Measurements from ENCODE around the gene RNF213. TPM values are rescaled to one million over a fixed set of nuclear protein-coding genes. Genes with fewer than 3 reads are reported as not detected.
A peak's percentile ranks its signal among the peaks of the same experiment; 100 is the strongest.
"Not testable (repeated sequence)": the region's sequence is repeated elsewhere in the genome, so short reads cannot be mapped to it uniquely, and the experiment has no call there.

The RNF213 gene
- total RNA-seq, 1 donor from 2014 or later, result 59.0 TPM

- DNase-seq, result no peak
These were observed 134.9 kb downstream of the RNF213 start for GRCh38 chr17:80395402-80396151.

GRCh38 chr17:80396157-80397033 lies 135.7 kb downstream of the RNF213 start:
- no peak for DNase-seq

- no peak for DNase-seq
These were observed 136.4 kb downstream of the RNF213 start for GRCh38 chr17:80397034-80397387.

GRCh38 chr17:80397686-80398085 lies 137.0 kb downstream of the RNF213 start:
- no peak for DNase-seq

- DNase-seq, result not testable (repeated sequence)
These were observed 140.4 kb downstream of the RNF213 start for GRCh38 chr17:80401086-80401485.

- not testable (repeated sequence) for DNase-seq
These were observed 141.4 kb downstream of the RNF213 start for GRCh38 chr17:80402102-80402501.

- no peak for DNase-seq
These were observed 142.3 kb downstream of the RNF213 start for GRCh38 chr17:80402959-80403358.

GRCh38 chr17:80406146-80406545 lies 145.5 kb downstream of the RNF213 start:
- no peak for DNase-seq

- DNase-seq, result not testable (repeated sequence)
These were observed 147.3 kb downstream of the RNF213 start for GRCh38 chr17:80407917-80408316.

GRCh38 chr17:80408872-80409271 lies 148.2 kb downstream of the RNF213 start:
- DNase-seq, result no peak

- DNase-seq, result no peak
These were observed 149.0 kb downstream of the RNF213 start for GRCh38 chr17:80409626-80410025.

GRCh38 chr17:80410441-80411087 lies 149.9 kb downstream of the RNF213 start:
- not testable (repeated sequence) for DNase-seq

GRCh38 chr17:80413771-80414507 lies 153.3 kb downstream of the RNF213 start:
- no peak for DNase-seq

GRCh38 chr17:80414508-80414802 lies 153.8 kb downstream of the RNF213 start:
- DNase-seq, result no peak

- DNase-seq, result peak; percentile 89
These were observed 154.4 kb downstream of the RNF213 start, which contains the start of gene ENDOV for GRCh38 chr17:80414803-80415625. TSS of gene ENDOV (plus strand) at chr17:80415167. CDS start at chr17:80415195, 28 bp downstream.

GRCh38 chr17:80415626-80416137 lies 155.0 kb downstream of the RNF213 start:
- DNase-seq, result no peak

GRCh38 chr17:80416260-80416939 lies 155.7 kb downstream of the RNF213 start:
- DNase-seq, result no peak

GRCh38 chr17:80416940-80417293 lies 156.3 kb downstream of the RNF213 start:
- no peak for DNase-seq

GRCh38 chr17:80418589-80418988 lies 157.9 kb downstream of the RNF213 start:
- DNase-seq, result no peak

GRCh38 chr17:80419255-80419654 lies 158.6 kb downstream of the RNF213 start:
- no peak for DNase-seq
